ENCODE data around the gene KLHL26.

DNA sequence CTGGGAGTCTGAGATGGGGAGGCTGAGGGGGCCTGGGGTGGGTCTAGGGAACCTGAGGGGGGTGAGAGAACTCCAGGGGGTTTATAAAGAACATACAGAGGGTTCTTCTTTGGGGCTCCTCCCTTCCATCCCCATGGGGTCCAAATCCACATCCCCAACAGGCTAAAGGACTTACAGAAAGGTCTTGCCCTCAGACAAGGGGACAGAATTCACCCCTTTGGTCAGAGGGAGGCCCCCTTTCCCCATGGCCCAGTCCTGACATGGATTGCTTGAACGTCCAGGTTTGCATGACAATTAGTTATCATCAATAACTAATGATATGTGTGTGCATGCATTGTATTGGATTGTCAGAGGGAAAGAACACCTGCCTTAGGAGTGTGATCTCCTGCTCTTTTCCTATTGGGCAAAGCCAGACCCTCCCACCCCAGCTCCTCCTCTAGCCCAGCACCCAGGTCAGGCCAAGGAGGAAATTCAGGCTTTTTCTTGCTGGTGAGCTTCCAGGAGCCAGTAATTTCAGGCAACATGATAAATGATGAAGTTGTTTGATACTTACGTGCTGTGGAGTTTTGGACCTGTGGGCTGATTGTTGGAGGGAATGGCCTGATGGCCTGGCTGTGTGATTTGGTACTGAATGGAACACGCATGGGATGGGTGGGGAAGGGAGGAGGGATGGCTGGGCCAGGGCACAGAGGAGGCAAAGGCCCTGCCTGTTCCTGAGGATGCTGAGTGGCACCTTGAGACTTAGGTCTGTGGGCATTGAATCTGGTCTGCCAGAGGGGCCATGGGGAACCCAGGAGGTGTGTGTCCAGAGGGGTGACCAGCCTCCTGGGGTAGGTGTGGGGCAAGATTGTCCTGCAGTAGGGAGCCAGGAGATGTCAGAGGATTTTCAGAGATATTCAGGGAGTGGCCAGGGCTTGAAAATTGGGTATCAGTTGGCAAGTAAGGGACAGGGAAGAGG lies 1.1 kb downstream of the KLHL26 start:
- TF ChIP-seq, protein P1, sequence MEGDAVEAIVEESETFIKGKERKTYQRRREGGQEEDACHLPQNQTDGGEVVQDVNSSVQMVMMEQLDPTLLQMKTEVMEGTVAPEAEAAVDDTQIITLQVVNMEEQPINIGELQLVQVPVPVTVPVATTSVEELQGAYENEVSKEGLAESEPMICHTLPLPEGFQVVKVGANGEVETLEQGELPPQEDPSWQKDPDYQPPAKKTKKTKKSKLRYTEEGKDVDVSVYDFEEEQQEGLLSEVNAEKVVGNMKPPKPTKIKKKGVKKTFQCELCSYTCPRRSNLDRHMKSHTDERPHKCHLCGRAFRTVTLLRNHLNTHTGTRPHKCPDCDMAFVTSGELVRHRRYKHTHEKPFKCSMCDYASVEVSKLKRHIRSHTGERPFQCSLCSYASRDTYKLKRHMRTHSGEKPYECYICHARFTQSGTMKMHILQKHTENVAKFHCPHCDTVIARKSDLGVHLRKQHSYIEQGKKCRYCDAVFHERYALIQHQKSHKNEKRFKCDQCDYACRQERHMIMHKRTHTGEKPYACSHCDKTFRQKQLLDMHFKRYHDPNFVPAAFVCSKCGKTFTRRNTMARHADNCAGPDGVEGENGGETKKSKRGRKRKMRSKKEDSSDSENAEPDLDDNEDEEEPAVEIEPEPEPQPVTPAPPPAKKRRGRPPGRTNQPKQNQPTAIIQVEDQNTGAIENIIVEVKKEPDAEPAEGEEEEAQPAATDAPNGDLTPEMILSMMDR (IDR thresholded peaks at IDR 0.05; ENCODE audit: insufficient read depth, low read length, poor library complexity, severe bottlenecking) = no peak
- TF ChIP-seq EZH2phosphoT487 (conservative IDR thresholded peaks at IDR 0.05; ENCODE audit: low read length) = no peak

Measured in SU-DHL-6 (cell line).